Heart left ventricle (tissue), 16 donors: Measurements from ENCODE around the gene SLC22A31. TPM values are rescaled to one million over a fixed set of nuclear protein-coding genes. Genes with fewer than 3 reads are reported as not detected.
"Not testable (repeated sequence)": the region's sequence is repeated elsewhere in the genome, so short reads cannot be mapped to it uniquely, and the experiment has no call there.

Experiments used
- ATAC-seq, 4 donors: fragments of 200-7000 bp; cut with Tn5 transposase; one replicate each; pipeline ENCODE4 v1.9.1; 2020 to 2022; ENCODE audit warnings: moderate library complexity in 4 of 4, mild to moderate bottlenecking in 3 of 4, moderate number of reproducible peaks in 1 of 4
- DNase-seq, 5 donors: peaks; one replicate each; pipeline ENCODE4 v3.0.0-alpha.2; 2020
- H3K27ac ChIP-seq, 12 donors: fragments of 200-600 bp; sonication (generic) in 4 of 12; one replicate each; pipeline versions ENCODE4 v1.5.0 to v1.8.0; 2016 to 2022; ENCODE audit warnings: mild to moderate bottlenecking in 2 of 12
- H3K27me3 ChIP-seq, 9 donors: fragments of 200-600 bp; sonication (generic) in 2 of 9; one replicate each; pipeline versions ENCODE4 v1.5.1 to v1.8.0; 2016 to 2022; ENCODE audit warnings: mild to moderate bottlenecking in 3 of 9
- H3K36me3 ChIP-seq, 9 donors: fragments of 200-600 bp; sonication (generic) in 2 of 9; one replicate each; pipeline versions ENCODE4 v1.5.0 to v1.8.0; 2018 to 2022; ENCODE audit warnings: mild to moderate bottlenecking in 2 of 9
- H3K4me1 ChIP-seq, 12 donors: fragments of 200-600 bp; sonication (generic) in 4 of 12; one replicate each; pipeline versions ENCODE4 v1.5.0 to v1.8.0; 2016 to 2022; ENCODE audit warnings: mild to moderate bottlenecking in 3 of 12
- H3K4me3 ChIP-seq, 12 donors: fragments of 200-600 bp; sonication (generic) in 4 of 12; one replicate each; pipeline versions ENCODE4 v1.5.0 to v1.8.0; 2017 to 2022; ENCODE audit warnings: mild to moderate bottlenecking in 9 of 12, moderate library complexity in 4 of 12
- H3K9me3 ChIP-seq, 12 donors: fragments of 200-600 bp; sonication (generic) in 4 of 12; one replicate each; pipeline versions ENCODE4 v1.5.0 to v1.8.0; 2016 to 2022; ENCODE audit warnings: mild to moderate bottlenecking in 1 of 12
- CTCF ChIP-seq, 12 donors: fragments of 200-600 bp; sonication (generic) in 4 of 12; IDR thresholded peaks; one replicate each; pipeline versions ENCODE4 v1.5.0 to v1.8.0; 2018 to 2022; ENCODE audit warnings: antibody characterized with exemption in 12 of 12, mild to moderate bottlenecking in 5 of 12
- POLR2A ChIP-seq, 2 donors: fragments of 450-650 bp; IDR thresholded peaks; one replicate each; pipeline ENCODE4 v1.6.1; 2017; ENCODE audit warnings: antibody characterized with exemption in 2 of 2, mild to moderate bottlenecking in 2 of 2, moderate library complexity in 2 of 2
- WGBS, 4 donors: extraction: QIAGEN DNeasy Blood & Tissue Kit in 2 of 4; methylation state at CpG; one replicate each; pipeline versions ENCODE4 v1.1.5 to v1.1.7; 2013 to 2018; 5-methylcytosine and 5-hydroxymethylcytosine counted together
- intact Hi-C, 10 donors: fragments of 100-400 bp; cut with DNase I; formaldehyde crosslinking; loops; one replicate each; pipeline versions ENCODE4 v1.11.1 to v1.14.2; 2022
- polyA plus RNA-seq, 2 donors: library from polyadenylated mRNA; stranded (reverse); fragments of 200-250 nt; gene quantifications; one replicate each; pipeline ENCODE4 v1.2.3, GENCODE V29; 2013
- total RNA-seq, 9 donors: library from RNA; depleted of rRNA in 2 of 9; stranded (reverse); fragments of >200 nt in 2 of 9; fragmentation: NEBNext Ultra II Directional in 3 of 9; extraction: Animal tissue kit (Norgen Biotek cat#: 25700) in 3 of 9; gene quantifications; one replicate each; pipeline versions ENCODE4 v1.1.0 to v1.2.4, GENCODE V29; 2016 to 2023
- donor health status: ischemic (EF 13 %, LVEDD 7.1; RV severe dilation, severe dysfunction).
- donor health status: healthy with polysubstance abuse.
- donor health status: DM: no; HTN: yes; CAD: no.
- donor health status: DM: no; HTN: no; CAD: no.
- donor health status: ischemic (EF 25% LVEDD 6.9; RV normal size, moderate dysfunction).
- donor health status: ischemic (EF 25% LVEDD 5.7; RV mildly dilated, moderate dysfunction).
- donor health status: healthy.
- donor health status: DM: yes; HTN: yes; CAD: no.
- donor health status: ischemic (EF 35%, LVEDD 5.7; RV mildly dilated, moderate dysfunction).
- donor health status: nonischemic (EF 11% LVEDD 7.7; RV severe dilation, severe dysfunction).
- donor health status: DM: yes; HTN: yes; CAD: no.
- donor health status: PGD.
- donor health status: ischemic (EF 29% LVEDD 5.4; RV normal size, mild dysfunction).
- donor health status: nonischemic (EF 23%, LVEDD 6.1; RV moderate dilation, normal function).

The SLC22A31 gene
- total and polyA plus RNA-seq, 11 donors: 0.07 TPM; not detected in 10

GRCh38 chr16:89187770-89188392 lies 12.5 kb downstream of the SLC22A31 start:
- TF ChIP-seq CTCF (IDR thresholded peaks at IDR 0.05) (no peak), POLR2A (IDR thresholded peaks at IDR 0.05) (no peak)
- WGBS, 4 donors: 59 to 76% (median 72%) methylated on average over 13 to 19 of the region's 19 CpGs
- Histone ChIP-seq H3K36me3 (no peaks in the 10 kb centered on the region), H3K27ac (no peak overlapping the region), H3K4me3 (no peak overlapping the region), H3K9me3 (no peaks in the 10 kb centered on the region), H3K4me1 (peaks cover 0 to 13% (median 7%) of the 10 kb centered on the region in 12 donors), H3K27me3 (peaks cover 0 to 6% (median 0%) of the 10 kb centered on the region in 9 donors)
- intact Hi-C loops: no loop called here
- DNase-seq: peak in 2 of 5 donors; percentile 4 to 60
- ATAC-seq: no peak

GRCh38 chr16:89187032-89187769 lies 13.1 kb downstream of the SLC22A31 start:
- TF ChIP-seq CTCF (IDR thresholded peaks at IDR 0.05): no peak
- no peak for TF ChIP-seq POLR2A (IDR thresholded peaks at IDR 0.05)
- Histone ChIP-seq H3K36me3 (no peaks in the 10 kb centered on the region), H3K9me3 (no peaks in the 10 kb centered on the region), H3K27me3 (peaks cover 0 to 6% (median 0%) of the 10 kb centered on the region in 9 donors), H3K27ac (no peak overlapping the region), H3K4me1 (peaks cover 0 to 11% (median 6%) of the 10 kb centered on the region in 12 donors), H3K4me3 (no peak overlapping the region)
- intact Hi-C loops: no loop called here
- WGBS, 4 donors: 66 to 75% (median 67%) methylated on average over 11 to 19 of the region's 19 CpGs
- DNase-seq (peak in 3 of 5 donors; percentile 19 to 51 (median 20)), ATAC-seq (no peak)

GRCh38 chr16:89186593-89187031 lies 13.7 kb downstream of the SLC22A31 start:
- H3K36me3 ChIP-seq, H3K27ac ChIP-seq, H3K4me3 ChIP-seq, intact Hi-C loops, ATAC-seq, H3K27me3 ChIP-seq, H3K4me1 ChIP-seq, H3K9me3 ChIP-seq: not testable (repeated sequence)
- WGBS, 4 donors: 88 to 96% (median 91%) methylated on average over 19 to 20 of the region's 20 CpGs
- peak in 1 of 5 donors; percentile 3 for DNase-seq

GRCh38 chr16:89185887-89186592 lies 14.3 kb downstream of the SLC22A31 start:
- DNase-seq, ATAC-seq, H3K9me3 ChIP-seq, H3K36me3 ChIP-seq, H3K4me3 ChIP-seq, H3K27me3 ChIP-seq, H3K27ac ChIP-seq, H3K4me1 ChIP-seq, intact Hi-C loops: not testable (repeated sequence)
- 92 to 96% (median 94%) methylated on average over 21 to 30 of the region's 30 CpGs for WGBS, 4 donors
